ENCODE measurements around the gene FLNB. TPM values are rescaled to one million over a fixed set of nuclear protein-coding genes. Genes with fewer than 3 reads are reported as not detected.

The FLNB gene
- total RNA-seq, 1 experiment from 2014 or later, result 14.2 TPM

GRCh38 chr3:57963811-57964346, 44.3 kb upstream of the FLNB start:
- H3K9me3 ChIP-seq (ENCODE audit: low read length), result no peaks in the 10 kb centered on the region
- no peak overlapping the region for H3K9ac ChIP-seq (ENCODE audit: low read length)
- H3K9me2 ChIP-seq (replicated peaks; ENCODE audit: insufficient read depth, low read length), result no peaks in the 10 kb centered on the region
- no peaks in the 10 kb centered on the region for H3K79me2 ChIP-seq (ENCODE audit: low read length)
- H3K4me2 ChIP-seq (ENCODE audit: low read depth, low read length, poor library complexity, severe bottlenecking), result no peak overlapping the region
- H3K27me3 ChIP-seq (ENCODE audit: low read length), result no peaks in the 10 kb centered on the region
- no peaks in the 10 kb centered on the region for H4K20me1 ChIP-seq (ENCODE audit: insufficient read depth, low read depth, low read length)
- no peak overlapping the region for H2AFZ ChIP-seq (ENCODE audit: low read length)
- no peak overlapping the region for H3K27ac ChIP-seq (ENCODE audit: low read length)
- H3K4me3 ChIP-seq (ENCODE audit: low read length), result no peak overlapping the region
- H3K36me3 ChIP-seq (ENCODE audit: insufficient read depth, low read length), result no peaks in the 10 kb centered on the region
- H3K4me1 ChIP-seq (ENCODE audit: low read length), result peaks cover 11% of the 10 kb centered on the region
- no peak for DNase-seq

- Histone ChIP-seq H3K4me3 (ENCODE audit: low read length) (no peak overlapping the region), H3K79me2 (ENCODE audit: low read length) (no peaks in the 10 kb centered on the region), H3K4me1 (ENCODE audit: low read length) (no peaks in the 10 kb centered on the region), H3K9me3 (ENCODE audit: low read length) (no peaks in the 10 kb centered on the region), H3K4me2 (ENCODE audit: low read depth, low read length, poor library complexity, severe bottlenecking) (no peak overlapping the region), H4K20me1 (ENCODE audit: insufficient read depth, low read depth, low read length) (no peaks in the 10 kb centered on the region), H3K36me3 (ENCODE audit: insufficient read depth, low read length) (no peaks in the 10 kb centered on the region), H3K27ac (ENCODE audit: low read length) (no peak overlapping the region), H3K27me3 (ENCODE audit: low read length) (no peaks in the 10 kb centered on the region), H3K9ac (ENCODE audit: low read length) (no peak overlapping the region), H3K9me2 (replicated peaks; ENCODE audit: insufficient read depth, low read length) (no peaks in the 10 kb centered on the region), H2AFZ (ENCODE audit: low read length) (no peak overlapping the region)
- DNase-seq, result no peak
Observed at GRCh38 chr3:57966829-57967228, 41.4 kb upstream of the FLNB start.

DNA sequence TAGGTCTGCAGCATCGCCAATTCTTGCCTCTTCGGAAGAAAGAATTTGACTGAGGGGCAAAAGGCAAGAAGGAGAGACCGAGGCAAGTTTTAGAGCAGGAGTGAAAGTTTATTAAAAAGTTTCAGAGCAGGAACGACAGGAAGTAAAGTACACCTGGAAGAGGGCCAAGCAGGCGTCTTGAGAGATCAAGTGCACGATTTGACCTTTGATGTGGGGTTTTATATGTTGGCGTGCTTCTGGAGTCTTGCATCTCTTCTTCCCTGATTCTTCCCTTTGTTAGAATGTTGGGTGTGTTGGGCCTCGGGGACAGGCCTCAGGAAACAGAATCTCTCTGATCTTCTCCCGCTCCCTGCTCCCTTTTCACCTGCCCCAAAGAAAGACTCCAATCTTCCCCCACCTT, 40.6 kb upstream of the FLNB start:
- Histone ChIP-seq H3K4me3 (ENCODE audit: low read length) (no peak overlapping the region), H3K9me2 (replicated peaks; ENCODE audit: insufficient read depth, low read length) (no peaks in the 10 kb centered on the region), H2AFZ (ENCODE audit: low read length) (no peak overlapping the region), H3K79me2 (ENCODE audit: low read length) (no peaks in the 10 kb centered on the region), H3K9me3 (ENCODE audit: low read length) (no peaks in the 10 kb centered on the region), H4K20me1 (ENCODE audit: insufficient read depth, low read depth, low read length) (no peaks in the 10 kb centered on the region), H3K27me3 (ENCODE audit: low read length) (no peaks in the 10 kb centered on the region), H3K27ac (ENCODE audit: low read length) (no peak overlapping the region), H3K9ac (ENCODE audit: low read length) (no peak overlapping the region), H3K4me2 (ENCODE audit: low read depth, low read length, poor library complexity, severe bottlenecking) (no peak overlapping the region), H3K4me1 (ENCODE audit: low read length) (no peaks in the 10 kb centered on the region), H3K36me3 (ENCODE audit: insufficient read depth, low read length) (no peaks in the 10 kb centered on the region)
- DNase-seq, result no peak

- no peak overlapping the region for H3K4me2 ChIP-seq (ENCODE audit: low read depth, low read length, poor library complexity, severe bottlenecking)
- no peaks in the 10 kb centered on the region for H3K4me1 ChIP-seq (ENCODE audit: low read length)
Observed at GRCh38 chr3:57968501-57968900, 39.7 kb upstream of the FLNB start.

DNA sequence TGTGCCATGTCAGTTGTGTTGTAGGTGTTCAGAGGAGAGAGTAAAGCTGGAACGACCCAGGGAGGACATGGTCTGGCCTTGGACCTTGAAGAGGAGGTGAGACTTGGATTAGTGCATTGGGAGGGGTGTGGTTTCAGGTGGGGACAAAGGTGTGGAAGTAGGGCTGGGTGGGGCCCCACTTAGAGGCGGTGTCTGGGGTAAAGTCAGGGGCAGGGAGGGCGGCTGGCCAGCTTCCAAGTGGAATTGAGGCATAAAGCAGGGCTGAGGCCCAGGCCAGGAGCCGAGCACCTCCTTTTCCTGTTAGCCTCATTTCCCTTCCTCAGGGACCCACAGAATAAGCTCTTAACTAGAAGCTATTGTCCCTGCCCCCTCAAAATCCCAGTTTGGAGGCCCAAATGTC, 36.2 kb upstream of the FLNB start:
- Histone ChIP-seq H3K4me2 (ENCODE audit: low read depth, low read length, poor library complexity, severe bottlenecking) (no peak overlapping the region), H3K27me3 (ENCODE audit: low read length) (no peaks in the 10 kb centered on the region), H3K9me3 (ENCODE audit: low read length) (no peaks in the 10 kb centered on the region), H3K9me2 (replicated peaks; ENCODE audit: insufficient read depth, low read length) (no peaks in the 10 kb centered on the region), H4K20me1 (ENCODE audit: insufficient read depth, low read depth, low read length) (no peaks in the 10 kb centered on the region), H3K36me3 (ENCODE audit: insufficient read depth, low read length) (no peaks in the 10 kb centered on the region), H3K79me2 (ENCODE audit: low read length) (no peaks in the 10 kb centered on the region), H3K9ac (ENCODE audit: low read length) (no peak overlapping the region), H3K4me1 (ENCODE audit: low read length) (no peaks in the 10 kb centered on the region), H3K4me3 (ENCODE audit: low read length) (no peak overlapping the region), H2AFZ (ENCODE audit: low read length) (no peak overlapping the region), H3K27ac (ENCODE audit: low read length) (no peak overlapping the region)
- DNase-seq, result no peak

More at GRCh38 chr3:57968501-57968900, 39.7 kb upstream of the FLNB start:
- H3K36me3 ChIP-seq (ENCODE audit: insufficient read depth, low read length), result no peaks in the 10 kb centered on the region
- no peaks in the 10 kb centered on the region for H3K9me3 ChIP-seq (ENCODE audit: low read length)
- H4K20me1 ChIP-seq (ENCODE audit: insufficient read depth, low read depth, low read length), result no peaks in the 10 kb centered on the region
- H3K27me3 ChIP-seq (ENCODE audit: low read length), result no peaks in the 10 kb centered on the region
- no peak overlapping the region for H3K4me3 ChIP-seq (ENCODE audit: low read length)
- H2AFZ ChIP-seq (ENCODE audit: low read length), result no peak overlapping the region
- DNase-seq, result no peak
- H3K79me2 ChIP-seq (ENCODE audit: low read length), result no peaks in the 10 kb centered on the region
- H3K9ac ChIP-seq (ENCODE audit: low read length), result no peak overlapping the region
- no peaks in the 10 kb centered on the region for H3K9me2 ChIP-seq (replicated peaks; ENCODE audit: insufficient read depth, low read length)
- no peak overlapping the region for H3K27ac ChIP-seq (ENCODE audit: low read length)

GRCh38 chr3:57972531-57973111, 35.6 kb upstream of the FLNB start:
- Histone ChIP-seq H3K4me2 (ENCODE audit: low read depth, low read length, poor library complexity, severe bottlenecking) (no peak overlapping the region), H3K9me3 (ENCODE audit: low read length) (no peaks in the 10 kb centered on the region), H3K4me1 (ENCODE audit: low read length) (no peaks in the 10 kb centered on the region), H3K9me2 (replicated peaks; ENCODE audit: insufficient read depth, low read length) (no peaks in the 10 kb centered on the region), H3K79me2 (ENCODE audit: low read length) (no peaks in the 10 kb centered on the region), H2AFZ (ENCODE audit: low read length) (no peak overlapping the region), H3K4me3 (ENCODE audit: low read length) (no peak overlapping the region), H3K27ac (ENCODE audit: low read length) (no peak overlapping the region), H4K20me1 (ENCODE audit: insufficient read depth, low read depth, low read length) (no peaks in the 10 kb centered on the region), H3K36me3 (ENCODE audit: insufficient read depth, low read length) (no peaks in the 10 kb centered on the region), H3K27me3 (ENCODE audit: low read length) (no peaks in the 10 kb centered on the region), H3K9ac (ENCODE audit: low read length) (no peak overlapping the region)
- no peak for DNase-seq

- DNase-seq, result no peak
- H3K27me3 ChIP-seq (ENCODE audit: low read length), result no peaks in the 10 kb centered on the region
- H3K27ac ChIP-seq (ENCODE audit: low read length), result no peak overlapping the region
- H3K36me3 ChIP-seq (ENCODE audit: insufficient read depth, low read length), result no peaks in the 10 kb centered on the region
- H3K4me1 ChIP-seq (ENCODE audit: low read length), result no peaks in the 10 kb centered on the region
- no peak overlapping the region for H3K4me3 ChIP-seq (ENCODE audit: low read length)
- H3K9me2 ChIP-seq (replicated peaks; ENCODE audit: insufficient read depth, low read length), result no peaks in the 10 kb centered on the region
- no peaks in the 10 kb centered on the region for H3K9me3 ChIP-seq (ENCODE audit: low read length)
- H4K20me1 ChIP-seq (ENCODE audit: insufficient read depth, low read depth, low read length), result no peaks in the 10 kb centered on the region
- no peak overlapping the region for H3K9ac ChIP-seq (ENCODE audit: low read length)
- no peaks in the 10 kb centered on the region for H3K79me2 ChIP-seq (ENCODE audit: low read length)
- H2AFZ ChIP-seq (ENCODE audit: low read length), result no peak overlapping the region
- no peak overlapping the region for H3K4me2 ChIP-seq (ENCODE audit: low read depth, low read length, poor library complexity, severe bottlenecking)
Observed at GRCh38 chr3:57973715-57974477, 34.3 kb upstream of the FLNB start.

GRCh38 chr3:57974796-57975388, 33.3 kb upstream of the FLNB start:
- H3K4me1 ChIP-seq (ENCODE audit: low read length), result no peaks in the 10 kb centered on the region
- H3K9me2 ChIP-seq (replicated peaks; ENCODE audit: insufficient read depth, low read length), result no peaks in the 10 kb centered on the region
- no peaks in the 10 kb centered on the region for H3K9me3 ChIP-seq (ENCODE audit: low read length)
- no peak overlapping the region for H2AFZ ChIP-seq (ENCODE audit: low read length)
- H3K9ac ChIP-seq (ENCODE audit: low read length), result no peak overlapping the region
- H4K20me1 ChIP-seq (ENCODE audit: insufficient read depth, low read depth, low read length), result no peaks in the 10 kb centered on the region
- H3K4me2 ChIP-seq (ENCODE audit: low read depth, low read length, poor library complexity, severe bottlenecking), result no peak overlapping the region
- H3K4me3 ChIP-seq (ENCODE audit: low read length), result no peak overlapping the region
- H3K27me3 ChIP-seq (ENCODE audit: low read length), result no peaks in the 10 kb centered on the region
- no peak overlapping the region for H3K27ac ChIP-seq (ENCODE audit: low read length)
- H3K79me2 ChIP-seq (ENCODE audit: low read length), result no peaks in the 10 kb centered on the region
- no peak for DNase-seq
- no peaks in the 10 kb centered on the region for H3K36me3 ChIP-seq (ENCODE audit: insufficient read depth, low read length)

Data from Karpas-422 (cell line).